HCT116 (cell line): ENCODE data around the gene CDON. TPM values are rescaled to one million over a fixed set of nuclear protein-coding genes. Genes with fewer than 3 reads are reported as not detected.

Experiments
- ATAC-seq: fragments of 200-7000 bp; cut with Tn5 transposase; 2 replicates; pipeline ENCODE4 v1.9.1; 2020; ENCODE audit warnings: mild to moderate bottlenecking, moderate library complexity
- BruUV-seq: library from RNA; stranded (reverse); fragments of 400-500 nt; replicated peaks from 2 replicates; lab custom pipeline; 2021; lab: Mats Ljungman, UMichigan
- CTCF ChIA-PET: fragments of 300-600 bp; sonication (Branson Sonifier 250); formaldehyde crosslinking; loops from one replicate; lab custom pipeline; 2021; ENCODE audit warnings: antibody characterized with exemption; lab: Charles Lee
- POLR2A ChIA-PET: fragments of 300-600, 350-600 bp; sonication (Branson Sonifier 250); formaldehyde crosslinking; loops from one replicate; lab custom pipeline; 2021; ENCODE audit warnings: antibody characterized with exemption; lab: Charles Lee
- RAD21 ChIA-PET, 2 experiments: fragments of 300-600 bp; sonication (Branson Sonifier 250); formaldehyde crosslinking; loops; one replicate each; lab custom pipeline; 2023; ENCODE audit warnings: low total read pairs in 2 of 2; ENCODE audit not compliant: uncharacterized antibody in 2 of 2, unreplicated experiment in 2 of 2, low non-redundant PET in 1 of 2; lab: Charles Lee
- DNase-seq: peaks from one replicate; pipeline ENCODE4 v3.0.0-alpha.2; 2010; ENCODE audit warnings: low read depth, low spot score
- H2AFZ ChIP-seq: fragments of 200-600 bp; shearing (Covaris generic), sonication (generic); 2 replicates; pipeline ENCODE4 v1.6.1; 2017; ENCODE audit warnings: low read depth, mixed run types, mixed read lengths, antibody characterized with exemption, low read length; ENCODE audit not compliant: poor library complexity, severe bottlenecking
- H3K27ac ChIP-seq: 2 replicates; pipeline ENCODE4 v1.5.1; 2012; ENCODE audit warnings: low read depth, low read length
- H3K27me3 ChIP-seq: fragments of 200-600 bp; sonication (generic); 2 replicates; pipeline ENCODE4 v1.6.1; 2016; ENCODE audit warnings: mixed run types, low read length, mixed read lengths; ENCODE audit not compliant: insufficient read depth
- H3K36me3 ChIP-seq, 2 experiments: fragments of 200-500 bp in 1 of 2; fragments of 200-600 bp in 1 of 2; sonication (Bioruptor generic) in 1 of 2; sonication (generic) in 1 of 2; 2 replicates each; pipeline versions ENCODE4 v1.5.1 to v1.6.1; 2014 to 2016; ENCODE audit warnings: low read length in 2 of 2, inconsistent platforms in 1 of 2, mixed read lengths in 1 of 2, mixed run types in 1 of 2; ENCODE audit not compliant: insufficient read depth in 2 of 2, control insufficient read depth in 1 of 2
- H3K4me1 ChIP-seq, 2 experiments: fragments of 200-600 bp in 1 of 2; sonication (generic) in 1 of 2; 2 replicates each; pipeline versions ENCODE4 v1.5.1 to v1.6.1; 2012 to 2017; ENCODE audit warnings: low read length in 2 of 2, inconsistent platforms in 1 of 2, mild to moderate bottlenecking in 1 of 2, mixed read lengths in 1 of 2, mixed run types in 1 of 2, moderate library complexity in 1 of 2; ENCODE audit not compliant: insufficient read depth in 2 of 2, control insufficient read depth in 1 of 2
- H3K4me2 ChIP-seq: fragments of 200-600 bp; sonication (generic); 2 replicates; pipeline ENCODE4 v1.6.1; 2017; ENCODE audit warnings: mixed run types, low read length, mixed read lengths
- H3K4me3 ChIP-seq, 2 experiments: fragments of 200-600 bp in 1 of 2; sonication (generic) in 1 of 2; replicated peaks in 1 of 2; 2 replicates each; pipeline ENCODE4 v1.5.1; 2011 to 2016; ENCODE audit warnings: low read length in 2 of 2, control low read depth in 1 of 2, low read depth in 1 of 2, mild to moderate bottlenecking in 1 of 2, mixed read lengths in 1 of 2, mixed run types in 1 of 2
- H3K79me2 ChIP-seq: fragments of 200-600 bp; sonication (generic); 2 replicates; pipeline ENCODE4 v1.6.1; 2017; ENCODE audit warnings: mild to moderate bottlenecking, mixed run types, low read length, moderate library complexity, mixed read lengths; ENCODE audit not compliant: insufficient read depth
- H3K9ac ChIP-seq: fragments of 200-600 bp; sonication (generic); 2 replicates; pipeline ENCODE4 v1.6.1; 2016; ENCODE audit warnings: low read length, mixed read lengths
- H3K9me2 ChIP-seq: fragments of 200-600 bp; sonication (generic), shearing (Covaris generic); 2 replicates; pipeline ENCODE4 v1.6.1; 2017; ENCODE audit warnings: mixed run types, mild to moderate bottlenecking, moderate library complexity; ENCODE audit not compliant: insufficient read depth
- H3K9me3 ChIP-seq, 2 experiments: fragments of 200-500 bp in 1 of 2; fragments of 200-600 bp in 1 of 2; sonication (Bioruptor generic) in 1 of 2; sonication (generic) in 1 of 2; 2 replicates each; pipeline ENCODE4 v1.6.1; 2014 to 2017; ENCODE audit warnings: low read length in 2 of 2, mixed read lengths in 2 of 2, inconsistent platforms in 1 of 2, low read depth in 1 of 2, mild to moderate bottlenecking in 1 of 2, mixed run types in 1 of 2, moderate library complexity in 1 of 2; ENCODE audit not compliant: control insufficient read depth in 1 of 2, insufficient read depth in 1 of 2
- H4K20me1 ChIP-seq: fragments of 200-600 bp; sonication (generic), shearing (Covaris generic); 2 replicates; pipeline ENCODE4 v1.6.1; 2017; ENCODE audit warnings: mixed run types, mild to moderate bottlenecking, moderate library complexity; ENCODE audit not compliant: insufficient read depth
- CBX3 ChIP-seq: IDR thresholded peaks from 2 replicates; pipeline ENCODE4 v1.6.1; 2012; ENCODE audit warnings: low read depth
- CEBPB ChIP-seq: IDR thresholded peaks from 2 replicates; pipeline ENCODE4 v1.6.1; 2012; ENCODE audit warnings: low read depth
- ELF1 ChIP-seq: IDR thresholded peaks from 2 replicates; pipeline ENCODE4 v1.6.1; 2012; ENCODE audit warnings: low read depth, borderline replicate concordance
- EZH2phosphoT487 ChIP-seq: fragments of 200-600 bp; IDR thresholded peaks from 2 replicates; pipeline ENCODE4 v1.6.1; 2018; ENCODE audit warnings: antibody characterized with exemption, borderline replicate concordance
- POLR2A ChIP-seq: IDR thresholded peaks from 2 replicates; pipeline ENCODE4 v1.7.0; 2011; ENCODE audit warnings: borderline replicate concordance; ENCODE audit not compliant: insufficient read depth, insufficient read length; ENCODE audit errors: extremely low read depth
- POLR2AphosphoS5 ChIP-seq: IDR thresholded peaks from 2 replicates; pipeline ENCODE4 v1.6.1; 2011; ENCODE audit warnings: mild to moderate bottlenecking, low read depth, low read length, moderate library complexity
- RAD21 ChIP-seq: IDR thresholded peaks from 2 replicates; pipeline ENCODE4 v1.6.1; 2012; ENCODE audit warnings: low read depth, mild to moderate bottlenecking
- REST ChIP-seq: IDR thresholded peaks from 2 replicates; pipeline ENCODE4 v1.6.1; 2012; ENCODE audit warnings: low read depth
- SIN3A ChIP-seq: IDR thresholded peaks from 2 replicates; pipeline ENCODE4 v1.6.1; 2012; ENCODE audit warnings: low read depth
- SP1 ChIP-seq: IDR thresholded peaks from 2 replicates; pipeline ENCODE4 v1.6.1; 2012; ENCODE audit warnings: low read depth
- SRF ChIP-seq: IDR thresholded peaks from 2 replicates; pipeline ENCODE4 v1.6.1; 2012; ENCODE audit warnings: low read depth
- YY1 ChIP-seq: IDR thresholded peaks from 2 replicates; pipeline ENCODE4 v1.6.1; 2011; ENCODE audit warnings: low read length, low read depth, moderate library complexity, mild to moderate bottlenecking; ENCODE audit not compliant: insufficient replicate concordance; ENCODE audit errors: extremely low read depth
- ZBTB33 ChIP-seq: IDR thresholded peaks from 2 replicates; pipeline ENCODE4 v1.6.1; 2011; ENCODE audit warnings: mild to moderate bottlenecking, low read length, moderate library complexity; ENCODE audit not compliant: insufficient replicate concordance; ENCODE audit errors: extremely low read depth
- ZFX ChIP-seq: fragments of 450-650 bp; IDR thresholded peaks from 2 replicates; pipeline ENCODE4 v1.6.1; 2017
- ZNF274 ChIP-seq: fragments of 200-500 bp; sonication (Bioruptor generic); IDR thresholded peaks from 2 replicates; pipeline ENCODE4 v1.6.1; 2014; ENCODE audit warnings: mild to moderate bottlenecking, low read depth, low read length, inconsistent platforms
- intact Hi-C: fragments of 100-400 bp; cut with micrococcal nuclease; formaldehyde crosslinking; loops from 2 replicates; pipeline ENCODE4 v1.10.0; 2022
- total RNA-seq: library from RNA; stranded (reverse); gene quantifications from one replicate; pipeline ENCODE4 v1.2.1, GENCODE V29; 2021; ENCODE audit not compliant: unreplicated experiment
- TF ChIP-seq, protein P1 (sequence below): IDR thresholded peaks from 2 replicates; pipeline ENCODE4 v1.6.1; 2012

The CDON gene
- total RNA-seq, 1 experiment from 2014 or later = 16.9 TPM

DNA sequence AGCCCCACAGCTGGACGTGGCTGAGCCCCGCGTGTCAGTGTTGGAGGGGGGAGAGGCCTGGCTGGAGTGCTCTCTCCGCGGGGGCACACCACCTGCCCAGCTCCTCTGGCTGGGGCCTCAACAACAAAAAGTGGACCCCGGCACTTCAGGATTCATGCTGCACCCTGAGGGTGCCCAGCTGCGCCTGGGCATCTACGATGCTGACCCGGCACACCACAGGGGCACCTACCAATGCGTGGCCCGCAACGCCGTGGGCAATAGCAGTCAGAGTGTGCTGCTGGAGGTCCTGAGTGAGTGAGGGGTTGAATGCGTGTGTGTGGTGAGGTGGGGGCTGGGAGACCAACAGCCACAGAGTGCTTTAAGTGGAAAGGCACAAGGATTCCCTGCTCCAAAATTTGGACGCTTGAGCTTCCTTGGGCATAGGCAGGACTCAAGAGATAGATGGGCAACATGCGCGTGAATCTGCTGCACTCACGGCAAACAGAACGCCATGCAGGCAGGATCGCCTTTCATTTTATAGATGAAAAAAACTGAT, 109.2 kb downstream of the CDON start:
- CTCF ChIA-PET = no interaction called here
- POLR2A ChIA-PET = no interaction called here
- no peaks in the 10 kb centered on the region for H4K20me1 ChIP-seq
- H3K79me2 ChIP-seq = no peaks in the 10 kb centered on the region
- BruUV-seq = no TSS peak
- intact Hi-C loops = no loop called here
- RAD21 ChIA-PET = no interaction called here
- no peaks in the 10 kb centered on the region for H3K9me3 ChIP-seq
- no peak overlapping the region for H3K4me2 ChIP-seq
- TF ChIP-seq, protein P1, sequence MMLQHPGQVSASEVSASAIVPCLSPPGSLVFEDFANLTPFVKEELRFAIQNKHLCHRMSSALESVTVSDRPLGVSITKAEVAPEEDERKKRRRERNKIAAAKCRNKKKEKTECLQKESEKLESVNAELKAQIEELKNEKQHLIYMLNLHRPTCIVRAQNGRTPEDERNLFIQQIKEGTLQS = no peak
- TF ChIP-seq CEBPB = no peak
- no peak for TF ChIP-seq ZFX
- TF ChIP-seq YY1 = no peak
- no peaks in the 10 kb centered on the region for H3K9me2 ChIP-seq
- H3K4me3 ChIP-seq = no peak overlapping the region
- no peak for ATAC-seq
- H3K36me3 ChIP-seq = no peaks in the 10 kb centered on the region
- no peak for DNase-seq
- no peak overlapping the region for H3K9ac ChIP-seq
- H3K27ac ChIP-seq = no peak overlapping the region
- H3K27me3 ChIP-seq = no peaks in the 10 kb centered on the region
- no peak overlapping the region for H2AFZ ChIP-seq
- no peaks in the 10 kb centered on the region for H3K4me1 ChIP-seq

- Histone ChIP-seq H3K36me3 (no peaks in the 10 kb centered on the region), H3K9me2 (no peaks in the 10 kb centered on the region), H3K4me2 (no peak overlapping the region), H3K4me3 (no peak overlapping the region), H3K27me3 (no peaks in the 10 kb centered on the region), H3K9ac (no peak overlapping the region), H3K4me1 (no peaks in the 10 kb centered on the region), H3K9me3 (no peaks in the 10 kb centered on the region), H2AFZ (no peak overlapping the region), H3K79me2 (no peaks in the 10 kb centered on the region), H3K27ac (no peak overlapping the region), H4K20me1 (no peaks in the 10 kb centered on the region)
- ChIA-PET RAD21 (no interaction called here), CTCF (no interaction called here), POLR2A (no interaction called here)
- no TSS peak for BruUV-seq
- intact Hi-C loops = no loop called here
- DNase-seq = no peak
- ATAC-seq = no peak
- TF ChIP-seq CBX3 = no peak
- no peak for TF ChIP-seq ZNF274
- no peak for TF ChIP-seq SRF
- TF ChIP-seq POLR2AphosphoS5 = no peak
- no peak for TF ChIP-seq POLR2A
- no peak for TF ChIP-seq REST
- TF ChIP-seq SIN3A = no peak
- TF ChIP-seq SP1 = no peak
- no peak for TF ChIP-seq ELF1
- TF ChIP-seq, protein P1 = no peak
- no peak for TF ChIP-seq ZBTB33
- TF ChIP-seq RAD21 = no peak
- TF ChIP-seq EZH2phosphoT487 = no peak
Measured at GRCh38 chr11:125952973-125953372, 109.7 kb downstream of the CDON start.
